SHP77 treated with DMSO at 0.1 percent for 48 hours (cell line): ENCODE data around the gene NYNRIN.

ENCODE experiments used
- DNase-seq: peaks from one replicate; lab custom pipeline; 2025; lab: John Stamatoyannopoulos, UW

The NYNRIN gene

DNA sequence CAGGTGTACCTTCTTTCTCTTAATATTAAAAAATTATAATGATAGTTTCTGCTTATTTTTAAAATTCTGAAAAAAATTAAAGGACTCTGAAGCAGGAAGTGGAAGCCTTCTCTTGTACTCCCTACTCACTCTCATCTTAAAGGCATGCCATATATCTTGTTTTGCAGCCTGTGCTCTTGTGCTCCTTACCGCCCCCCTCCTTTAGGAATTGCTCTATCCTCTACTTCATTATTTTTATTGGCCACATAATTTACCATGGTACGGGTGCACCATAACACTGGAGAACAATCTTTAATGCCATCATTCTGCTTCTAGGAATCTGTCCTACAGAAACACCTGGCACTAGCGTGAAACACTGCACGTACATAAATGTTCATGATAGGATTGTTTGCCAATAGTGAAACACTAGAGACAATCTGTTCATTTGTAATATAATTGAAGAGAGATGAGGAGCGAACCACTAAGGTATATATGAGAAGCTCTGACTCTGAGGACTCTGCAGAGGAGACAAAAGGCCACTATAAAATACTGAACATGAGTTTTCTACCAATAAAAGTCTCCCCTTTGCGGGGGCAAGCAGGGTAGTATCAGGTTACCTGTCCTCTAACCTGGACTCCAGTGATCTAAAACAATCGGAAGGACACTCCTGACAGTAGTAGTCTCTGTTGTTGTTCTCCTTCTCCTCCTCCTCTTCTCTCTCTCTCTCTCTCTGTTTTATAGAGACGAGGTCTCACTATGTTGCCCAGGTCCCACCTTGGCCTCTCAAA lies 6.3 kb upstream of the NYNRIN start:
- DNase-seq = peak; percentile 59

DNA sequence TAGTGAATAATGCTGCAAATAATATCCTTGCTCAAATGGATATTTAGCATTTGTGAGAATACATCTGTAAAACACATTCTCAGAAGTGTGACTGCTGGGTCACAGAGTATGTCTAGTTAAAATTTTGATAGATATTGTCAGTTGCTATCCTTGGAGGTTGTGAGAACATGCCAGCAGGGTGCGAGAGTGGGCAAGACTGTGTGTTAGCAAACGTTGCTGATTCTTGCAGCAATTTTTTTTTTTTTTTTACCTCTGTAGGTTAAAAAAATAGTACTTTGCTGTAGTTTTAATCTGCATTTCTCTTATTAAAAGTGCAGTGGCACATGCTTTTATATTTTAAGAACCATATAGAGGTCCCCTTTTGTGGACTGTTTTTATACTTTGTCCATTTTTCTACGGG lies 4.5 kb upstream of the NYNRIN start:
- no peak for DNase-seq

DNA sequence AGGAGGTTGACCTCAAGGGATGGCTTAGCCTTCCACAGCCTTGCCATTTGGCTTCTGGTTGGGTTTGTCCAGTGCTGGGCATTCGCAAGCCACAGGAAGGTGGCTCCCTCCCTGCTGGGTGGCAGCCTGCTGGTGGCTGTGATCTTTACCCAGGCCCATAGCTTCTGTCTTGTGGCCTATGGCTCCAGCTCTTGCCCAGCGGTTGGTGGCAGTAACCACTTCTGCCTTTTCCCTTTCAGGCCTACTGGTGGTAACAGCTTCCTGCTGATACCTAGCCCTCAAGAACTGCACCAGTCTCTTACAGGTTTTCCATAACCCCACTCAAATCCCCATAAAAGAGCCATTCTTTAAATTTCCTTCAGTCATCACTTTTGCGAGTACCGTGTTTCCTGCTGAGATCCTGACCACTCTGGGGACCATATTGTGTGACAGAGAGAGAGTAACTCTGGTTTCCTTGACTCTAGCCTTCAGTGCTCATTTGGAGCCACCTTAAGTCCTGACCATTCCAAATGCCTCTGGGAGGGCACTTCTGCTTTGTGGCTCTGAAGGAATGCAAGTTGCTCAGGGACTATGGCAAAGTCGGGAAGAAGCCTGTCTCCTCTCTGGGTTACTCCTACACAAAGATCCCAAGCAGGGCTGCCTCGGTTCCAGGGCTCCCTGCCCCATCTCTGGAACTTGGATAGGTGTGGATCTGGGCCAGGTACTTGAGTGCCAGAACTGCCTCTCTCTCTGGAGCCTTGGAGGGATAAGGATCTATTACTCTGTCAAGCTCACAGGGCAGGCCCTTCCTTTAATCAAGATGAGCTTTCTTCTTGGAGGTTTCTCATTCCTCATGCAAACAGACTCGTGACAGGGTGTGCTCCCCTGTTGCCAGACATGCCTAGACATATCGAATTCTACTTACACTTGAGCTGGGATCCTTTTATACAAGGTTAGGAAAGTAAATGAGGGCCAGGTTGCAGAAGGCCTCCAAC lies 2.9 kb upstream of the NYNRIN start:
- DNase-seq = no peak

DNA sequence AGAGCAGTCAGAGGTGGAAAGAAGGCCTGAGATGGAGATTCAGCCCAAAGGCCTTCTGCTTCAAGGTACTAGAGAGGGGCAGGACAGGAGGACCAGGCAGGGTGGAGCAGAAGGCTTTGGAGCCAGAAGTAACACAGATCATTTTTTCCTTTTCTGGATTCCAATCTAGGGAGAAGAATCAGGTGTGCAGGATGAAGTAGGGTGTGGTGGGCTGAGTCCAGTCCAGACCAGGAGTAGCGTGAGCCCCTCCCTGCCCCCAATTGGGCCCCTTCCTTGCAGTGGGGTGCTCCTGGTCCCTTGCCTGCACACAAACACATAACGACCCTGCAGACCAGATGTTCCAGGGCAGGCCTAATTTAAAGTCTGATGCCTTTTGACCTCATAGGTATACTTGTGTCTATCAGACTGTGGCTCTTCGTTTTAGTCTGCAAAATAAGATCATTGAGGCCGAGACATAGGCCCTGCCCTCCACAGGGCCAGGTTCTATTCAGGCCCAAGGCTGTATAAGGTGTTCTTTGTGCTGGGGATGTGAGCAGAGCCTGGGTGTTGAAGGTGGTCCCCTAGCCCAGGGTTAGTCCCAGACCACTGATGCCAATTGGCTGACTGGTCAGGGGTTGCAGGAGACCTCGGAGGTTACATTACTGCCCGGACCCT lies 1.0 kb upstream of the NYNRIN start:
- DNase-seq = no peak

DNA sequence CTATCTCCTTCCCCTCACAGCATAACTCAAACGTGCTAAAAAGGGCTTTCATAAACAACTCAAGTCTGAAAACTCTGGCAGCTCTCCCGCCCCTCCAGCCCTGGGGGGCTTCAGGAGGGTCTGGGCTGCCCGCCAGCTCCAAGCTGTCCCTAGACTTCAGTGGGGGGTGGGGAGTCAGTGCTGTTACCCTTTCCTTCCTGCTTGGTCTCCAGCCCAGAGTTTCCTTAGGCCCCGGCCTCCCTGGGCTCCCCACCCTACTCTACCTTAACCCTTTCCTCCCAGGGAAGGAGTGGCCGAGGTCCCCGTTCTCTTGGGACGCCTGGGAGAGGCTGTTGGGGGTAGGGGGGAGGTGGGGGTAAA lies 530 bp upstream of the NYNRIN start:
- DNase-seq = no peak

DNA sequence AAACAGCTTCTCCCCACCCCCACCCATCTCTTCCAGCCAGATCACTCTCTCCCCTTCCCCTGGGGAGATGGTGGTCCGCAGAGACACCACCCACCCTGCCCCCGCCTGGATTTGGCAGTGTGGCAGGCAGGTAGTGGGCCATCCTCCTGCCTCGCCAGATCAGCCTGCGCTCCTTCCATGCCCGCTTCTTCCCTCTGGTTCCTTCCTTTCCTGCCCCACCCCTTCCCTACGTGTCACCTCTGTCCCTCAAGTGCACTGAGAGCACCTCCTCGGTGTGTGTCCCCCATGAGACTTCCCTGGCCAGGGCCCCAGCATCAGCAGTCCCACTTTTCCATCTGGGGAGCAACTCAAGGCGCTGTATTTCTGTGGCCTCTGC lies 632 bp downstream of the NYNRIN start:
- no peak for DNase-seq

DNA sequence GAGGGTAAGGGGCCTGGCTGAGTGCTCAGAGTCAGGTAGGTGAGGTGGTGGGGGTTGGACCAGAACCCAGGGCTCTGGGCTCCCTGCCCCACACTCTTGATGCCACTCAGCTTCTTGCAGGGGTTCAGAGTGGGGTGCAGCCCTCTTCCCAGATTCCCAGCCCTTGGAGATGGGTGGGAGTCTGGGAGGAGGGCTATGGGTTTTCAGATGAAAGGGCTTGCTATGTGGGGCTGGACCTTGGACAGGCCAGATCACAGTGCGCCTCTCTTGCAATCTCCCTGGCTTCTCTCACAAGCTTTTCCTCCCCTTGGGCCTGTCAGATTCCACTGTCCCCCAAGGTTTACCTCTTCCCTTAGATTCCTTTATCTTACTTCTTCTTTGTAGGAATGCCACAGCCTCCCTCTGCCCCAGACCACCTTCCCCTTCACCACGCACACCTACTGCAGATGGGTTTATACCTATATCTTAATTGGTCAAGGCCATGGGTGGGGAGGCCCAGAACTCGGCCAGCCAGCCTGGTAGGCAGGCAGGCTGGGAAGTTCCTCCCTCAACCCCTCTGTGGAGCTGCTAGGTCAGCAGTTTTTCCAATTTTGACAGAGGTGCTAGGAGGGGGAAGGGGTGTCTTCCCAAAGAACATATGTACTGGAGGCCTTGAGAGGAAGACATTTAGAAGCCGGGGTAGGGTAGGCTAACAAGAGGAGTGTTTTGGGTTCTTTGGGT lies 1.4 kb downstream of the NYNRIN start:
- DNase-seq = no peak

DNA sequence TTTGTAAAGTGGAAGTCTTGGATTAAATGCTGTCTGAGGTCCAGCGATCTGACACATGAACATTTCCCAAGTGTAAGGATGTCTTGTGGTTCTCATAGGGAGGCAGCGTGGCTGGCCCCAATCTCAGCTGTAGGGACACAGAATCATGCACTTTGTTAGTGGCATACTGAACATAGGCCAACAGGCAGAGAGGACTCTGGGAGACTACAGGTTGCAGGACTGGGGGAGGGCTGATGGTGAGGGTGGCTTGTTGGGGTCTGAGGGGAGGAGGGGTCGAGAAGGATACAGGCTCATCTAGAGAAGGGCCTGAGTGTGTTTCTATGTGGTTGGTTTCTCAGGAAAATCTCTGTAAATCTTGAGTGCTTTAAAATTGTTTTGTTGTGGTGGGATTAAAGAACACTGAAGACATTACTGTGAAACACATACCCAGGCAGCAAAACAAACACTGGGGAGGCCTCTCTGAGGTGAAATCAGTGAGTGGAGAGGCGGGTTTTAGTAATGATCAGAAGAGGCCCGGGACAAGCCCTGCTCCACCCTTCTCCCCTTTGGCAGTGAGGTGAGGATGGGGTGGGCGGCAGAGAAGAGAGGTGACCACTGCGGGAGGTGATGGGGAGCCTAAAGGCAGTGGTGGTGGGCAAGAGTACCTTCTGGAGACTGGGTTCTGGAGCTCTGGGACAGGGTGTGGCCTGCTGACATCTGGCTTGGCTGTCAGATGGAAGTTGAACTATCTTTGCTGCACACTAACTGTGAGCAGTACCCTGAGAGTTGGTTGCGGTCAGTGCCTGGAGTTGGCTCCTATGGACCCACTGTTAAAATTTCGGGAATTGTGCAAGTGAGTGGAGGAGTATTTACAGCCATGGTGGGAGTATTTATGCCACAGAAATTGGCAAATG lies 3.3 kb downstream of the NYNRIN start:
- no peak for DNase-seq

DNA sequence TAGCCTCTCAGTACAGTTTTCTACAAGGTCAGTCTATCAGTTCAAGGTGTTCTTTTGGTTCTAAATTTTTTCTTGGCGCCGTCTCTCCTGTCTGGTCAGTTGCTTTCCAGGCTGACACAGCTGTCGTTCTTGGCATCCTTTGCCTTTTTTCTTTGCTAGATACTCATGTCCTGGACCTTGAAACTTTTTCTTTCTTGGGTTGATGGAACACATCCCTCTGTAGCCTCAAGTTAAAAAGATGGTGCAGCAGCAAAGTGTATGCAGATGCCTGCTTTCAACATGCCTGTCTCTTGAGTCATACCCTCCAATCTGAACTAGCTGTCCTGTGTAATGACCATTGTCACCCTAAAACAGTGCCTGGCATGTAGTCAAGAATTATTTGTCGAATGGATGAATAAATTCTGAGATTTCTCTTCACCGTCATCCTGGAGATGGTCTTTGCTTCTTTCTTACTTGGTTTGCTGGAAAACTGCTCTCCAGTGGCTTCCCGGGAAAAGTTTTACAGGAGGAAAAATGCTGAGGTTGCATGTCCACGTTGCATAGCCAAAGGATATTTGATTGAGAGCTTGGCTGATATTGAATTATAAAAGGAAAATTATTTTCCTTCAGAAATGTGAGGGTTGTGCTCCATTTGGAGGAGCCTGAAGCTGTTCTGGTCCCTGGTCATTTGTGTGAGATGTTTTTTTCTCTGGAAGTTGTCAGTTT lies 4.6 kb downstream of the NYNRIN start:
- DNase-seq = no peak

DNA sequence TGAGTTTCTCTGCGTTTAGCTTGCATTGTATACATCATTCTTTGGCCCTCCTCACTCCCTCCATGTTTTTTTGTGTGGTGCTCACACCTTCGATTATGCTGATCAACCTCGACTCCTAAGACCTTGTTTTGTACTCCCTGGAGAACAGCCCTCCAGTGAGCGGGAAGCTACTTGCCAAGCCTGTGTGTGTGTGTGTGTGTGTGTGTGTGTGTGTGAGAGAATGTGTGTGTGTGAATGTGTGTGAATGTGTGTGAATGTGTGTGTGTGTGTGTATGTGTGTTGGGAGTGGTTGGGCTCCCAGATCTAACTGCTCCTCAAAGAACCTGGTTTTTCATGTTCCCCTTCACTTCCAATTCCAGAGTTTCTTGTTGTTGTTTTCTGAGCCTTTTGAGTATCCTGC lies 6.0 kb downstream of the NYNRIN start:
- DNase-seq = no peak

DNA sequence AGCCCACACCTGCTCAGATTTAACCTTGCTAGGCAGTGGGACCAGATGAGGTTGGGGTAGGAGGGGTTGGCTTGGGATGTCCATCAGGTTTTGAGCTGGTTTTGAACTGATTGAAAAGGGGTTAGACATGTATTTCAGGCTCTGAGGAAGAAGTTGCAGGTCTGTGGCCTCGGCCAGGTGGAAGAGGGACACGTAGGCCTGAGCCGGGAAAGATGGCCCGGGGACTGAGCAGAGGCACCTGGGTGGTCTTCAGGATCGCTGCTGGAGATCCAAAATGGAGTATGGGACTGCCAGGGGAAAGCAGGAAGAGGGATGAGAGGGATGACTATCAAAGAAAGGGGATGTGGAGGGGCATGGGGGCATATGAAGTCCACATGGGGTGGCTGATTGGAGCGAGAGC lies 7.6 kb downstream of the NYNRIN start:
- DNase-seq = no peak

DNA sequence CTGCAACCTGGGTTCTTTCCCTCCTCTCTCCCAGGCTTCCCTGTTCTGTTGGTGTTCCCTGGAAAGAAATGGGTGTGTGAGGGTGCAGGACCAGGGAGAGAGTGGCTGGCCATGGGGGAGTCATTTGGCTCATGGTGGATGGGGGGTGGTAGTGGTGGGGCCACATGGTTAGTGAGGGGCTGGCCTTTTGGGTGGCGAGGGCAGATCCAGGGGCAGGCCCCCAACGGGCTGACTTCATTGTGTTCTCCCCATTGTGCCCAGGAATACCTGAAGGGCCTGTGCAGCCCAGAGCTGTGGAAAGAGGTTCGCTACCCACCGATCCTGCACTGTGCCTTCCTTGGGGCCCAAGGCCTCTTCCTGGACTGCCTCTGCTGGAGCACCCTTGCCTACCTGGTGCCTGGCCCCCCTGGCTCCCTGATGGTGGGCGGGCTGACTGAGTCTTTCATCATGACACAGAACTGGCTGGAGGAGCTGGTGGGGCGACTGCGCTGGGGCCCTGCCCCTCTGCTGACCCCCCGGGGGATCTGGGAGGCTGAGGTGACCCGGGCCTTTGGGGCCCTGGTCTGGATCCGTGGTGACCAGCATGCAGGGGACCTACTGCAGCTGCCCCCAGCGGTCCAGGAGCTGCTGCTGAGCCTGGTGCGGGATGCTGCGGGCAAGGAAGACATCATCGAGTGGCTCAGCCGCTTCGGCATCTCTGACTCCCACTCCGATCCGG lies 9.0 kb downstream of the NYNRIN start:
- DNase-seq = no peak

DNA sequence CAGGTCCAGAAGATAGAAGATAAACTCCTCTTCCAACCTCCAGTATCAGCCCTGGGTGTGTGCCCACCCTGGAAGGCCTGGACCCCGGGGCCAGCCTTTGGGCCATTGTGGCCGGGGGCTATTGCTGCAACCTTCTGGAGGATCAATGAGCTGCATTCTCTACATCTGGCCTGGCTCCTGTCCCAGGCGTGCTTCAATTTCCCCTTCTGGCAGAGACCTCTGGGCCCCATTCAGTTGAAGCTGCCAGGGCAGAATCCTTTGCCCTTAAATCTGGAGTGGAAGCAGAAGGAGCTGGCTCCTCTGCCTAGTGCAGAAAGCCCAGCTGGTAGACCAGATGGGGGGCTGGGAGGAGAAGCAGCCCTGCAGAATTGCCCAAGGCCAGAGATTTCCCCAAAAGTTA lies 10.0 kb downstream of the NYNRIN start:
- DNase-seq = no peak

DNA sequence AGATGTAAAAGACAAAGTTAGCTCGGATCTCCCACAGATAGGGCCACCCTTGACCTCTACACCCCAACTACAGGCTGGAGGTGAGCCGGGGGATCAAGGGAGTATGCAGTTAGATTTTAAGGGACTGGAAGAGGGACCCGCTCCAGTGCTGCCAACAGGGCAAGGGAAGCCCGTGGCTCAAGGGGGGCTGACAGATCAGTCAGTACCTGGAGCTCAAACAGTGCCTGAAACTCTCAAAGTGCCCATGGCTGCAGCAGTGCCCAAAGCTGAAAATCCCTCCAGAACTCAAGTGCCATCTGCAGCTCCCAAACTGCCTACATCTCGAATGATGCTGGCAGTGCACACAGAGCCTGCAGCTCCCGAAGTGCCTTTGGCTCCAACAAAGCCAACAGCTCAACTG lies 10.4 kb downstream of the NYNRIN start:
- DNase-seq = no peak

DNA sequence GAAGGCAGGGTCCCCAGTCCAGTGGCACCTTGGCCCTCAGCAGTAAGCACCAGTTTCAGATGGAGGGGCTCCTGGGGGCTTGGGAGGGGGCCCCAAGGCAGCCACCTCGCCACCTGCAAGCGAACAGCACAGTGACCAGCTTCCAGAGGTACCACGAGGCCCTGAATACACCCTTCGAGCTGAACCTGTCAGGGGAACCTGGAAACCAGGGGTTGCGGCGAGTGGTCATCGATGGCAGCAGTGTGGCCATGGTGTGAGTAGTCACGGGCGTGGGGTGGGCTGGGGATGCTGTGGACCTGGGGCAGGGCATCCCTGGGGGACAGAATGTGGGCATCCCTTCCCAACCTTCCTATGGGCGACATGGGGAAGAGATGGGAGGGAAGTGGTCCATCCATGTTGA lies 11.2 kb downstream of the NYNRIN start:
- no peak for DNase-seq

DNA sequence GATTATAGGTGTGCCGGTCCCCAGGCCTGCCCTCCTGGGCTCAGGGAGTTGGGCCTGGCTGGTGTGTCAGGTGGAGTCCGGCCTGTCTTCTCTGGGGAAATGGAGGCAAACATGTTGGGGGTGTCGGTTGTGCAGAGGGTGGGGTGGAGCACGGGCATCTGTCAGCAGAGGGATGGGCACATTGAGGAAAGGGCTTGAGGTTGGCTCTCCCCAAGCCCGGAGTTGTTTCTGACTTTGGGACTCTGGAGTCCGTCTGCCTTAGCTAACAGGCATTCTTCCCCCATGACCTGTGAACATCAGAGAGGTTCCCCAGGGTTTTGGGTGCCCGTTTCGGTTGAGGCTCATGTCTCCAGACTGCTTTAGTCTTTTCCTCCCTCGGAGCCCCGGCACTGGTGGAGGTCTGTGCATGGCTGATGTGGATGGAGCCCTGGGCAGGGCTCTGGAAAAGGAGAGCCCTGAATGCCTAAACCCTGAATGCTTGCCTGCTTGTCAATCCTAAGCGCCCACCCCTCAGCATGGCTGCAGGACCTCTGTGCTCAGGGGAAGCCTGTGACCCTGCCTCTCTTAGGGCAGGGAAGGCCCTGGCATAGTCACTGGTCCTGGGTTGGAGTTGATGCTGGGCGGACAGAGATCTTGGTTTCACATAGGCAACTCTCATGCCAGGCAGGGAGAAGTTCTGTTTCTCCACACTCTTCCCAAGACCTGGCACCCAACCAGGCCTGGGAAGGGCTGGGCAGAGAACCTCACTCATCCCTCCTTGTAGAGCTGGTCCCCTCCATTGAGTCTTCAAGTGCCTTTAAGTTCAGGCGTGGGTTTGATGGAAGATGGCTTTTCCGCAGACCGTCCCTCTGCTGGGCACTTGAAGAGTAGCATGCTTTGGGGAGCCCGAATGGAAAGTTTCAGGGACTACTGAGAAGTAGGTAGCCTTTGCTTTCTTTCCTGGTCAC lies 12.9 kb downstream of the NYNRIN start:
- peak; percentile 25 for DNase-seq

DNA sequence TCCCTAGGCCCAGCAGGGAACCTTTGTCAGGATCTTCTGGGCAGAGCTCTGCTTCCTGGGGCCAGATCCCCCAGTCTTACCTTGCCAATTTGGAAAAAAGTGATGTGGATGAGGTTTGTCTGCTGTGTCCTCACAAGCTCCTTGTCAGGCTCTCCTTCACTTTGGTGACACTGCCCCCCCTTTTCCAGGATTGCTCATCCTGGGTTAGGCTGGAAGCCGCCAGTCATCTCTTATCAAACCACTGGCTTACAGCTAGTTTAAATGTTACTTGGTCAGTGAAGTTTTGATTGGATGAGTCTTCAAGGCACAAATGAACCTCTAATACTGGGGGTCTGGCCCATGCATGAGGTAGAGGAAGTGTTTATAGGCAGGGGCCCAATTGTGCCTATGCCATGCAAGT lies 15.3 kb downstream of the NYNRIN start:
- DNase-seq = no peak

DNA sequence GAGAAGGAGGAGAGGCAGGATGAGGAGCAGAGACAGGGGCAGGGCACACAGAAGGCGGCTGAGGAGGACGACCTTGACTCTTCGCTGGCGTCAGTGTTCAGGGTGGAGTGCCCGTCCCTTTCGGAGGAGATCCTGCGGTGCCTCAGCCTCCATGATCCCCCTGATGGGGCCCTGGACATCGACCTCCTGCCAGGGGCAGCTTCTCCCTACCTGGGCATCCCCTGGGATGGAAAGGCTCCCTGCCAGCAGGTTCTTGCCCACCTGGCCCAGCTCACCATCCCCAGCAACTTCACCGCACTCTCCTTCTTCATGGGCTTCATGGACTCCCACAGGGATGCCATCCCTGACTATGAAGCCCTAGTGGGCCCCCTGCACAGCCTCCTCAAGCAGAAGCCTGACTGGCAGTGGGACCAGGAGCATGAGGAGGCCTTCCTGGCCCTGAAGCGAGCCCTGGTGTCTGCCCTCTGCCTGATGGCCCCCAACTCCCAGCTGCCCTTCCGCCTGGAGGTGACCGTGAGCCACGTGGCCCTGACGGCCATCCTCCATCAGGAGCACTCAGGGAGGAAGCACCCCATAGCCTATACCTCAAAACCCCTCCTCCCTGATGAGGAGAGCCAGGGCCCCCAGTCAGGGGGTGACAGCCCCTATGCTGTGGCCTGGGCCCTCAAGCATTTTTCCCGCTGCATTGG lies 16.1 kb downstream of the NYNRIN start:
- no peak for DNase-seq
